DND-41 (cell line): ENCODE data around the gene C5orf47.

Experiments used
- CTCF ChIP-seq: IDR thresholded peaks from 2 replicates; pipeline ENCODE4 v1.5.1; 2012; ENCODE audit warnings: borderline replicate concordance, low read length, moderate library complexity, mild to moderate bottlenecking; ENCODE audit not compliant: poor library complexity, severe bottlenecking; ENCODE audit errors: extremely low read depth
- EZH2 ChIP-seq: IDR thresholded peaks from 3 replicates; pipeline ENCODE4 v1.6.1; 2012; ENCODE audit warnings: borderline replicate concordance, low read depth, mild to moderate bottlenecking, moderate library complexity, low read length, inconsistent platforms; ENCODE audit not compliant: severe bottlenecking

GRCh38 chr5:173964506-173964905, 24.5 kb upstream of the C5orf47 start:
- TF ChIP-seq CTCF (no peak), EZH2 (no peak)
